HFF-Myc (cell line): ENCODE data around the gene BTBD10.

Experiments used
- DNase-seq: peaks from one replicate; pipeline ENCODE4 v3.0.0-alpha.2; 2011; ENCODE audit warnings: low read depth; ENCODE audit errors: extremely low read depth
- H3K4me3 ChIP-seq: replicated peaks from 2 replicates; pipeline ENCODE4 v1.5.1; 2011; ENCODE audit warnings: low read depth, mild to moderate bottlenecking, control low read depth, low read length
- CTCF ChIP-seq: IDR thresholded peaks from 2 replicates; pipeline ENCODE4 v1.5.1; 2012; ENCODE audit warnings: mild to moderate bottlenecking, low read depth, low read length, control low read depth; ENCODE audit errors: missing control alignments

BTBD10 gene

DNA sequence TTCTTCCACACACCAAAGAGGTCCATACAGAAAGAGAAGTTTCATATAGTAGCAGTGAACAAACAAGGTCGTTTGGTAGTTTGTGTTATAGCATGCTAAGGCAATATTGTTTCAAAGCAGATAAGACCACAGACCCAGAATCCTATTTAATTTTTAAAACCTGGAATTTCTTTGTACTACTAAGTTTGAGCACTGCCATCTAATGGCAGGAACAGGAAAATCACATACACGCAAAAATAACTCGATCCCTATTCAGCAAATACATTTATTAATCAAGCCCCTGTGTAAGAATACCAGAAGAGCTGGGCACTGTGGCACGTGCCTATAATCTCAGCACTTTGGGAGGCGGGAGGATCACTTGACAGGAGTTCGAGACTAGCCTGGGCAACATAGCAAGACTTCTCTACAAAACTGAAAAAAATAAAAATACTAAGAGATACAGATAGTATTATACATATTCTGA lies 2.9 kb upstream of the BTBD10 start:
- TF ChIP-seq CTCF: peak; percentile 43
- DNase-seq: peak; percentile 17
- H3K4me3 ChIP-seq: no peak overlapping the region

GRCh38 chr11:13463779-13464290 lies 813 bp upstream of the BTBD10 start:
- peak overlapping the region; percentile 87 for H3K4me3 ChIP-seq
- DNase-seq: no peak

DNA sequence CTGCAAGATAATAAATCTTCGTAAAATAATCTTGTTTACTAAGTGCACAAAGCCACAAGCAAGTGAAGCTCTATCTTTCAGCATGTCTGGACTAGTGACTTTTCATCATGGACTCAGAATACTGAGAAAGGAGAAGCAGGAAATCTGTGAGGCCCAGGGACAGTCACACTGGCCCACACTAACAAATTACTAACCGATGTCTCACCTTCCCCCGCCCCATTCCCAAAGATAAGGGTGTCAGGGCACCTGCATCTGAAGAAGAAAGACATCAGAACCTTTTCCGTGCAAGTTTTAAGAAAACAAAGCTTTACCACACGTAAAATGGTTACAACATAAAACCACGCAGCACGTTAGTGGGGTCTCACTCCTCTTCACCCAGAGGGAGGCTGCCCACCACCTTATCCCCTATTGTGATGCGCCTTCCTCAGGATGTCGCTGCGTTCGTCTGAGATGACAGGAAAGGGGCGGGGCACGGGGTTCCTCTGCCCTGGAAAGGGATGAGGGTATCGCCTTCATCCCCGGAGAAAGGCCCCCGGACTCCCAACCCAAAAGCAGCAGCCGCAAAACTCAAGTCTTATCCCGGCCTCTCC lies 616 bp downstream of the BTBD10 start:
- DNase-seq: no peak
- no peak for TF ChIP-seq CTCF
- peak overlapping the region; percentile 87 for H3K4me3 ChIP-seq

More at GRCh38 chr11:13463779-13464290, 813 bp upstream of the BTBD10 start:
- TF ChIP-seq CTCF: no peak

DNA sequence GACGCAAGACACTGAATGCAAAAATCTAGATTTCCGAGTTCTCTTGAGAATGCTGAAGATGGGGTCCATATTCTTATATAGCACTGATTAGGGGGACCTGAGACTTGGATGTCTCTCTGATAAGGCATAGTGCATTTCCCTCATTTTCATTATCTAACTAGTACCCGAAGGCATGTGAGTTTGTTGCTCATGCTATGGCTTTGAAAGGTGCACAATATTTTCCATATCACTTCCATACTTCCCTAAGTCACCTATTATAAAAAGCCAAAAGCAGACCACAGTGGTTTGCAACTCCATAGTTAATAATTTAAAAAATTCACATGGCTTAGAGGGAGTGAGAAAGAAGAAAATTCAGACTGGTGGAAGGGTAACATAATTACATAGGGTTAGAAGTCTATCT lies 1.7 kb downstream of the BTBD10 start:
- no peak for TF ChIP-seq CTCF
- no peak overlapping the region for H3K4me3 ChIP-seq
- no peak for DNase-seq

GRCh38 chr11:13450832-13451397 lies 12.1 kb downstream of the BTBD10 start:
- no peak for DNase-seq
- TF ChIP-seq CTCF: no peak
- H3K4me3 ChIP-seq: no peak overlapping the region

DNA sequence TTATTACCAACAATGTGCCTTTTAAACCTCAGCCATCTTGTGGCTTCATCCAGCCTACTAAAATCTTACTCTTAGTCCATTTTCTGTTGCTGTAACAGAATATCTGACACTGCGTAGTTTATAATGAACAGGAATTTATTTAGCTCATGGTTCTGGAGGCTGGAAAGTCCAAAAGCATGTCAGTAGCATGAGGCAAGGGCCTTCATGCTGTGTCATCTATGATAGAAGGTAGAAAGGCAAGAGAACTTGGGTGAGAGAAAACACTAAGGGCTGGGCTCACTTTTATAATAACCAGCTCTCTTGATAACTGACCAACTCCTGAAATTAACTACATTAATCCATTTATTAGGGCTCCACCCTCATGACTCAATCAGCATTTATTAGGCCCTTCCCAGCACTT lies 13.5 kb downstream of the BTBD10 start:
- no peak overlapping the region for H3K4me3 ChIP-seq
- no peak for TF ChIP-seq CTCF
- DNase-seq: no peak
